OCI-LY1 (cell line): Measurements from ENCODE around the gene TUBA1A.

Source experiments
- EZH2 ChIP-seq: fragments of 200-600 bp; sonication (generic), shearing (Covaris generic); IDR thresholded peaks from 2 replicates; pipeline ENCODE4 v1.8.0; 2017; ENCODE audit warnings: borderline replicate concordance, mixed run types, mild to moderate bottlenecking, antibody characterized with exemption, low read length, moderate library complexity, mixed read lengths
- TF ChIP-seq, protein P1 (sequence below): fragments of 200-600 bp; sonication (generic), shearing (Covaris generic); IDR thresholded peaks from 2 replicates; pipeline ENCODE4 v1.5.1; 2017; ENCODE audit warnings: mild to moderate bottlenecking, antibody characterized with exemption, low read length, moderate library complexity, mixed read lengths

DNA sequence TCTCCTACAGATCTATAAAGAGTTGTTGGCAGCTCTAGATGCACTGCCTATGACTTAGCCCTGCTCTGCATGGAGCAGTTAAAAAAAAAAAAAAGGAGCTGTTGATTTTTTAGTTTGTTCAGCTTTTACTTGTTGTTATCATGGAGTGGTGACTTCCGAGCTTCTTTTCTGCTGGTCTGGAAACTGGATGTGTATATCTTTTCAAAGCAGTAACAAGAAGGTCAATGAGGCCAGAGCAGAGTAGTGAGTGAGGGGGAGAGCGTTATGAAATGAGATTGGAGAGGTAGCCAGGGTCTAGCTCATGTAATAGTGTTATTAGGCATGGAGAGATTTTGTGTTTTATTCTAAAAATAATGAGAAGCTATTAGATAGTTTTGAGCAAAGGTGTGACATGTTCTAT lies 44.5 kb downstream of the TUBA1A start:
- TF ChIP-seq, protein P1, sequence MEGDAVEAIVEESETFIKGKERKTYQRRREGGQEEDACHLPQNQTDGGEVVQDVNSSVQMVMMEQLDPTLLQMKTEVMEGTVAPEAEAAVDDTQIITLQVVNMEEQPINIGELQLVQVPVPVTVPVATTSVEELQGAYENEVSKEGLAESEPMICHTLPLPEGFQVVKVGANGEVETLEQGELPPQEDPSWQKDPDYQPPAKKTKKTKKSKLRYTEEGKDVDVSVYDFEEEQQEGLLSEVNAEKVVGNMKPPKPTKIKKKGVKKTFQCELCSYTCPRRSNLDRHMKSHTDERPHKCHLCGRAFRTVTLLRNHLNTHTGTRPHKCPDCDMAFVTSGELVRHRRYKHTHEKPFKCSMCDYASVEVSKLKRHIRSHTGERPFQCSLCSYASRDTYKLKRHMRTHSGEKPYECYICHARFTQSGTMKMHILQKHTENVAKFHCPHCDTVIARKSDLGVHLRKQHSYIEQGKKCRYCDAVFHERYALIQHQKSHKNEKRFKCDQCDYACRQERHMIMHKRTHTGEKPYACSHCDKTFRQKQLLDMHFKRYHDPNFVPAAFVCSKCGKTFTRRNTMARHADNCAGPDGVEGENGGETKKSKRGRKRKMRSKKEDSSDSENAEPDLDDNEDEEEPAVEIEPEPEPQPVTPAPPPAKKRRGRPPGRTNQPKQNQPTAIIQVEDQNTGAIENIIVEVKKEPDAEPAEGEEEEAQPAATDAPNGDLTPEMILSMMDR, result no peak
- no peak for TF ChIP-seq EZH2
